GM18520 (cell line): ENCODE measurements around the gene SAFB2.
A peak's percentile ranks its signal among the peaks of the same experiment; 100 is the strongest.

ENCODE experiments used
- ATAC-seq: cut with Tn5 transposase; IDR thresholded peaks from one replicate; pipeline ENCODE4 v1.9.1; 2021; ENCODE audit not compliant: unreplicated experiment

Gene SAFB2

DNA sequence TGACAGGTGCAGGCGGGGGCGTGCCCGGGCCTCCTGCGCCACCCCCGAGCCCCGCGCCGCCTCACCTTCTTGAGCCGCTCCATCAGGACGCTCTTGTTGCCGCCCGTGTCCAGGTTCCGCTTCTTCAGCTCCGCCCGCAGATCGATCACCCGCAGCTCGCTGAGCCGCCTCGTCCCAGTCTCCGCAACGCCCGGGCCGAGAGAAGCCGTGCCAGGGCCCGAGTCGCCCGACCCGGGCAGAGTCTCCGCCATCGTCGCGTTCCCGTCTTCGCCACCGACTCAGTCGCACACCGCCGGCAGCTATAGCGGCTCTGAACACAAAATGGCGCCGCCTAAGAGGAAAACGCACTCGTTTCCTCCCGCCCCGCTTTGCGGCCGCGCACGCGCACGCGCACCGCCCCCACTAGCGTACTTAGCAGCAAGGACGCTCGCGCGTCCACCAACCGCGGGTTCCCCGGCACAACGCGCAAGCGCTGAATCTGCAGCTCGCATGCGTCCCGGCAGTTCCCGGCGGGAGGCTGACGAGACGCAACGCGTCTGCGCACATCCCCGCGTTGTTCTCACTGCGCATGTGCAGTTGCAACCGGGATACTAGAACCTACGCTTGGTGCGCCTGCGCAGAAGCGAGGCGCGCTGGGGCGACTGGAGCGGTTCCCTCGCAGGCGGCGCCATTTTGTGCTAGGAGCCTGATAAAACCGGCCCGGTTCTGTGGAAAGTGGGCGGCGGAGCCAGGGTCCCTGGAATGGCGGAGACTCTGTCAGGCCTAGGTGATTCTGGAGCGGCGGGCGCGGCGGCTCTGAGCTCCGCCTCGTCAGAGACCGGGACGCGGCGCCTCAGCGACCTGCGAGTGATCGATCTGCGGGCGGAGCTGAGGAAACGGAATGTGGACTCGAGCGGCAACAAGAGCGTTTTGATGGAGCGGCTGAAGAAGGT, at the start of gene SAFB2, which contains the start of gene SAFB:
Gene SAFB2 (minus strand): TSS at position 312 of the 932 bp plus-strand sequence. CDS start 61 bp downstream, at position 251.
Gene SAFB (plus strand): TSS at position 619 of the 932 bp plus-strand sequence. CDS start 123 bp downstream, at position 742.
- ATAC-seq: peak; percentile 79

DNA sequence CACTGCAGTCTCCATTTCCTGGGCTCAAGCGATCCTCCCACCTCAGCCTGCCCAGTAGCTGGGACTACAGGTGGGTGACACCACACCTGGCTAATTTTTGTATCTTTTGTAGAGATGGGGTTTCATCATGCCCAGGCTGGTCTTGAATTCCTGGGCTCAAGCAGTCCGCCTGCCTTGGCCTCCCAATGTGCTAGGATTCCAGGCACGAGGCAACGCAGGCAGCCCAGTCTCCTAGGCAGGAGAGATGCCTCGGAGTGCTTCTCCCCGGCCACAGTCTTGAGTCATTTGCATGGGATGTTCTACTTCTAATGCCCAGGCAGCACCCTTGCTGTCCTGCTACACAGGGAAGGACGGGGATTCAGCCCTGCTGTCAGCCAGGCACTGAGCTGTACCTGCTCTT, 49.0 kb upstream of the SAFB2 start:
- ATAC-seq: no peak

DNA sequence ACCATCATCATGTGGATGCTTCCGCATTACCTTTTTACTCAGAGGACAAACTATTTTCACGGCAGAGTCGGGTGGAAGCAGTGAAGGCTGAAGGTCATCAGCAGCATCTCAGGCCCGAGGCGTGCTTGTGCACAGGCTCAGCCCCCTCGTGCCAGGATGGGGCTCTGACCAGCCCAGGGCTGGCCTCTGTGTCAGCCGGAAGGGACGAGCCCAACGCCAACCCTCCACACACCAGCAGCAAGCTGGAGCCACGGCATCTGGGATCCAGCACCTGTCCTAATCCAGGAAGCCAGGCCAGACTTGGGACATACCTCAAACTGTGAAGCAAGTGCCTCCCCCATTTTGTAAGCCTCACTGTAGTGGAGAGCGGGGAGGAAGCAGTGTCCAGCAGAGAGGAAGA, 46.6 kb upstream of the SAFB2 start:
- no peak for ATAC-seq

DNA sequence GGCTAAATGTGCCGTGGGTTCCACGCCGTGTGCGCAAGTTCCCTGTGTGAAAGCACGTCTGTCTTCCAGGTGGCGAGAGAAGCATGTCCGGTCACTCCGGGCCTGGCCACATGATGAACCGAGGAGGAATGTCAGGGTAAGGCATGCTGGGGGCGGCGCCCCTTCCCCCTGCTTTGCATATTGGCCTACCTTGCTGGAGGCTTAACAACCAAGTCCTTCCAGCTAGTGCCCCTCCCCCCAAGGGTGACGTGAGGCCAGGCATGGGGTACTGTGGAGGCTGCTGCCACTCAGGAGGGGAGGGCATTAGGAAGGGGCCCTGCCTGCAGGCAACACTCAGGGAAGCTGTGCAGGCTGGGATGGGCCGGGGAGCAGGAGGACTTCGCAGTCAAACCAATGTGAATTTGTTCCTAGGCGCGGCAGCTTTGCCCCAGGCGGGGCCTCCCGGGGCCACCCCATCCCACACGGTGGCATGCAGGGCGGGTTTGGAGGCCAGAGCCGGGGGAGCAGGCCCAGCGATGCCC, 45.2 kb upstream of the SAFB2 start:
- ATAC-seq: no peak

DNA sequence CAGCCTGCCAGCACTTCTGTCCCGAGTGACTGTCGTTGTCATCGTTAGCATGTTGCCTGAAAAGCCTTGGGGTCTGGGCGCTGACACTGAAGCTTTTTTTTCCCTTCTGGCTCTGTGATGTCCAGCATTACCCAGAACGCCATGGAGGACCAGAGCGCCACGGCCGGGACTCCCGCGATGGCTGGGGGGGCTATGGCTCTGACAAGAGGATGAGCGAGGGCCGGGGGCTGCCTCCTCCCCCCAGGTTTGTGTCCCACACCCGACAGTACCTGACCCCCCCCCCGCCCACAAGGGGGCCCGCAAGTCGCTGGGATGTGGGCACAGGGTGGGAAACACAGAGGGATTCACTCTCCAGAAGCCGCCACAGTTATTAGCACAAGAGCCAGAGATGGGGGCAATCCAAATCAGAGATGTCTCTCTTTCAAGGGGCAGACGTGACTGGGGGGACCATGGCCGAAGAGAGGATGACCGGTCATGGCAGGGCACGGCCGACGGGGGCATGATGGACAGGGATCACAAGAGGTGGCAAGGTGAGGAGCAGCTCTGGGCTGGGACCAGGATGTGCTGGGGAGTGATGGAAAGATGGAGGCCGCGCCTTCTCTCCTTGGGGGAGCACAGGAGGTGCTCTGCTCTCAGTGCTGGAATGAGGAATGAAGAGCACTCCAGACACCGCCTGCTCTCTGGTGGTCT, 44.5 kb upstream of the SAFB2 start:
- no peak for ATAC-seq

DNA sequence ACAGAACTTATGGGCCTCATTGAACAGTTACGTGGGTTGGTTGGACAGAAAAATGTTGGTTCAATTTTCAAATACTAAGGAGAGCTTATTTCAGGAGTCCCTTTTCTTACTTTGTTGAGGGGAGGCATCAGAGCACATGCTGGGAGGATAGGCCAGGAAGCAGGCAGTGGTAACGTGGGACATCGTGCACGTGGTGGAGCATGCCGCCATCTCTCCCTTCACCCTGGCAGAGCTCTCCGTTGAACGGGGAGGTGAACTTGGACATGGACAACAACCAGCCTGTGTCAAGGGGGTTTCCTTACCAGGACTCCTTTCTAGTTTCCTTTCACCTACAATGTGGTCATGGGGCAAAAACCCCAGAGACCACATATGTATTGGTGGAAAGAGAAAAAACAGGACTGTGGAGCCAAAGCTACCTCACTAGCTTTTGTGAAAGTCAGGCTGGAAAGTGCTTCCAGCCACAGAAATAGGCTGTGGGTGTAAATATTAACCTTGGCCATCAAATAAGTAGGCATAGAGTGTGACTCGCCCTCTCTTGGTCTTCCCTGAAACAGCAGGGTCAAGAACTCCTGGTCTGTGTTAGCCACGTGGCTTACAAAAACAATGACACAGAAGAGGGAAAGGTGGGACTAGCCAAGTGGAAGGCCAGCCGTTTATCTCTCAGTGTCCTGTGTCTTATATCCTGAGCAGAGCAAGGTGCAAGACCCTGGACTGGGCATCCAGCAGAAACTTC, 43.4 kb upstream of the SAFB2 start:
- no peak for ATAC-seq

DNA sequence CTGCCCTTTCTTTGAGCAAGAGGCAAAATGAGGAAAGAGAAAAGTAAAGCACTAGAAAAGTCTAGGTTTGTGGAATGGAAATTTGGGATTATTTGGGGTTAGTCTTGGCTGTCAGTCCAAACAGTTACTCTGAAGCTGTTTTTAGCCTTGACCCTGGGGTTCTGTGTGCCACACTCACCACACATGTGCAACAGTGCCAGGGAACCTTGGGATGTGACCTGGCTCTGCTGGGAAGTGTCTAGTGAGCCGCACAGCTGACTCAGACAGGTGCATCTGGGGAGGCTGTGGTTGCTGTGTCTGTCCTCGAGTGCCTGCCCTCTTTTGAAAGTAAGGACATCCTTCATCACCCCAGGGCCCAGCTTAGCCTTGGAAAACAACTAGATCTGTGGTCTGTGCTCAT, 41.9 kb upstream of the SAFB2 start:
- ATAC-seq: no peak

DNA sequence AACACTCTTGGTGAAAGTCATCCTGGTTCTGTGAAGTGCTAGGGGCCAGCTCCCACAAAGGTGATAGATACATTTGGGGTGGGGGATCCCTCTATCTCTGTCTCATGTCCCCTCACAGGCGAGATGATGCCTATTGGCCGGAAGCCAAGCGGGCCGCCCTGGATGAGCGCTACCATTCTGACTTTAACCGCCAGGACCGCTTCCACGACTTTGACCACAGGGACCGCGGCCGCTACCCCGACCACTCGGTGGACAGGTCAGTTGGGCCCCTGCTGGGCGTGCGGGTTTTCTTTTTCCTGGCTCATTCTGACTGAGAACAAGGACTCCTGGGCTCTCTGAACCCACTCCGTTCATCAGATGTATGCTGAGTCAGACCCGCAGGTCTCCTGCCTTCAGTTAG, 41.3 kb upstream of the SAFB2 start:
- no peak for ATAC-seq

DNA sequence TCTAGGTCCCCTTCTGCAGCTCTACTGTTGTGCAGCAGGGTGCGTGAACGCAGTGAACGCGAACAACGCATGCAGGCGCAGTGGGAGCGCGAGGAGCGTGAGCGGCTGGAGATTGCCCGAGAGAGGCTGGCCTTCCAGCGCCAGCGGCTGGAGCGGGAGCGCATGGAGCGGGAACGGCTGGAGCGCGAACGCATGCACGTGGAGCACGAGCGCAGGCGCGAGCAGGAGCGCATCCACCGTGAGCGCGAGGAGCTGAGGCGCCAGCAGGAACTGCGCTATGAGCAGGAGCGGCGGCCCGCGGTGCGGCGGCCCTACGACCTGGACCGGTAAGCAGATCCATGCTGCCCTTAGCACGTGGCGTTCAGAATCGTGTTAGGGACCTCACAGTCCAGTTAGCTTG, 38.9 kb upstream of the SAFB2 start:
- ATAC-seq: no peak

DNA sequence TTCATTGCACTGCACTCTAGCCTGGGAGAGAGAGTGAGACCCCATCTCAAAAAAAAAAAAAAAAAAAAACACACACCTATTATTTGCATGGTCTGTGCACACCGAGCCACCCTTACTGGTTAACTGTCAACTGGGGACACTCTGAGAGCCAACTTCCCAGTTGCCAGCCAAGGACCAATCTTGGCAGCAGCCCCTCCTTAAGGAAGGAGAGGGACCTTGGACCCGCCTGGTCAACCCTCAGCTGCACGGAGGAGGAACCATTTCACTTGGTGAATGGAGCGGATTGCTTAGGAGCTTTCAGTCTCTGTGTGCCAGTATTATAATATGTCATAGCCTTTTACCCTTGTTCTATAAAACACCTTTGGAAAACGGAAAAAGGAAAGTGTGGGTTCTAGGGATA, 32.8 kb upstream of the SAFB2 start:
- ATAC-seq: no peak

DNA sequence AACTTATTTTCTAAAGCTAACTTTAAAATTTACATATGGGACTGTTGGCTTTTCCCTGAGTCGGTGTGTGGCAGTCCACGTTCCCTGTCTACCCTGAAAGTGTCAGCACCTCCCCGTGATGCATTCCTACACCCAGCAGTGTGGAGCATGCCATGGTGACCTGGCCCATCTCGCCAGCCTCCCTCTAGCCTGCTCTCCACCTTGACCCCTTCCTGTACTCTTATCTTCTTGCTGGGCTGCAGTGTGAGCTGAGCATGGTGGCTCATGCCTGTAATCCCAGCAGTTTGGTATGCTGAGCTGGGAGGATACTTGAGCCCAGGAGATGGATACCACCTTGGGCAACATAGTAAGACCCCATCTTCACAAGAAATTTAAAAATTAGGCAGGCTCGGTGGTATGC, 32.4 kb upstream of the SAFB2 start:
- ATAC-seq: no peak

DNA sequence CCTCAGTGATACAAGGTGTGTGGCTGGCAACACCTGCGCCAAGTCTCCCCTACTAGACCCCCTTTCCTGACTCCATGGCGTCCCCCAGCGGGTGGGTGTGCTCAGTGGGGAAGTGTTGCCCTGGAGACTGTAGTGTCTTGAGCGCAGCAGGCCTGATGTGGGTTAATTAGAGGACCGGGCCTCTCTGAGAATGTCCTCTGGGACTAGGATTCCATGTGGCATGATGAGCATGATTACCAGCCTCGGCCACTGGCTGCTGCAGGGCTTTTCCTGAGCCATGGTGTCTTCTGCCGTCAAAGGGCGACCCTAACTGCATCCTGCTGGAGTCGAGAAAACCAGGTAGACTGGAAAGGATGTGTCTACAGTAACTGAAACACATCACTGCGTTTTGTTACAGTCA, 29.7 kb upstream of the SAFB2 start:
- no peak for ATAC-seq

DNA sequence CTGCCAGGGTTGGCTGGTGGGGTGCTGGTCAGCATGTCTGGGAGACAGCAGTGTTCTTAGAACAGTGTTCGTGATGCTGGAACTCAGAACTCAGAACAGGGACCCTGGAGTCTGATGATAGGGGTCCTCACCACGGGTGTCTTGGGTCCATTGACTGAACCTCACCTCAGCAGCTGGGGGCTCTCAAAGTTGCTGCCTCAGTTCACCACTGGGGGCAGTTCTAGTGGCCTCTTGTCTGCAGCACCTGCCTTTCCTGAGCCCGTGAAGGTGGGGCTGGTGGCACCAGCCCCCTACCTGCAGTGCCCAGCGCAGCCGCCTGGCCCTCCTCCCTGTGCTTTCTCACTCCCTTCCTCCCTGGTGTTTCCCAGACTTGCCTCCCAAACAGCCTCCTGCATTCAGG, 28.8 kb upstream of the SAFB2 start:
- no peak for ATAC-seq

DNA sequence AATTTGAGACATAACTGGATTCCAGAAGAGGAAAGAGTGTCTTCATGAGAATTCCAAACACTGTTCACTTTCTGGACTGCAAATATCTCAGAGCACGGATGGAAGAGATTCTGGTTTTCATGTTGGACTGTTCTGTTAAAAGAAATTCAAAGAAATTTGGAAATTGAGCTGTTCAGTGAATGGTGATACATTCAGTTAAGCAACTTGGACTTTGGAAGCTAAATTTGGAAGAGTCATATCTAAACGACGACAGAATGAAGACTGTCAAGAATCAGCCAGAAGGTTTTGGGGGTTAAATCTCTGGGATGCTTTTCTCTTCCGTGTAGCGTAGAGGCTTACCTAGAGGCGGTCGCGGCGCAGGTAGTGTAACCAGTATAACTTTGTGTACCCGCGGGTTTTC, 25.9 kb upstream of the SAFB2 start:
- no peak for ATAC-seq

DNA sequence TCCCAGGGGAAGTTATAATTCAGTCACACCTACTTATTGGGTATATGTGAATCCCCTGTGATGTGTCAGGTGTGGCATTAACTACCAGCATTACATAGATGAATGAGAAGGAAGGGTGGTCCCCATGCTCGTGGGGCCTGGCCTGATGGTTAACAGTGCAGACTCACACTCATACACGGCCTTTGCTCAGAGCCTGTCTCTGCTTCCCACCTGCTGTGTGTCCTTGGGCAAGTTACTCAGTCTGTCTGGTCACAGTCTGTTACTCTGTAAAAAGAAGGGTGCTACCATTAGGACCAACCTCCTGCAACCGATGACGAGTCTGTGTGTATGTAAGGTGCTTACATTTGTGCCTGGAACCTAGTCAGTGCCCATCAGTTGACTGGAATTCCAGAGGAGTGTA, 24.1 kb upstream of the SAFB2 start:
- ATAC-seq: no peak

DNA sequence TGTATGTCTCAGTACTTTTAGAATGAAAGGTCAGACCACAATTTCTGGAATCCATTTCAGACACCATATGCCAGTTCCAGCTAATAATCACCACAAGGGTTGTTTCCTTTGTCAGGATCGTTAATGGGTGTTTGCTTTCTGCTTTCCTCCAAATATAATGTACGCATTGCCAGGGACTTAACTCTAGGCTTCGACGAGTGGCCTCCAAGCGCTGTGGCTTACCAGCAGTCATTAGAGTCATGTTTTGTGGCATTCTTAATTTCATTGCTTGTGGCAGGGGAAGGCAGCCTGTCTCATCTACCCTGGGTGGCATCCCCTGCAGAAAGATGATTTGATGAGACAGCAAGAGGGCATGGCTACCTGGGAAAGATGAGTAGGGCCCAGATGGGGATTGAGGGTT, 22.8 kb upstream of the SAFB2 start:
- no peak for ATAC-seq

DNA sequence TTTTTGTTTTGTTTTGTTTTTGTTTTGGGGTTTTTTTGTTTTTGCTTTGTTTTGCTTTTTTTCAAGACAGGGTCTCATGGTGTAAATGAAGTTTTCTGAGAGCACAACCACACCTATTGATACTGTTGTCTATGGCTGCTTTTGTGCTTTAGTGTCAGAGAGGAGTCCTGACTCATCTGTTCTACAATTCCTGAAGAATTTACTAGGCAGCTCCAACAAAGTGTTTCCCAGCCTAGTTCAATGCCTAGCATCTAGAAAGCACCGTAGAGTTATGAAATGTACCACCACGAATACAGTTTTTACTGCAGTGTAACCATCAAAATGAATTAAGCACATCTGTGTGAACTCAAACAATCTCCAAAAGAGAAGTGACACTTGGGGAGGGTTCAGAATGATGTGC, 21.5 kb upstream of the SAFB2 start:
- no peak for ATAC-seq

DNA sequence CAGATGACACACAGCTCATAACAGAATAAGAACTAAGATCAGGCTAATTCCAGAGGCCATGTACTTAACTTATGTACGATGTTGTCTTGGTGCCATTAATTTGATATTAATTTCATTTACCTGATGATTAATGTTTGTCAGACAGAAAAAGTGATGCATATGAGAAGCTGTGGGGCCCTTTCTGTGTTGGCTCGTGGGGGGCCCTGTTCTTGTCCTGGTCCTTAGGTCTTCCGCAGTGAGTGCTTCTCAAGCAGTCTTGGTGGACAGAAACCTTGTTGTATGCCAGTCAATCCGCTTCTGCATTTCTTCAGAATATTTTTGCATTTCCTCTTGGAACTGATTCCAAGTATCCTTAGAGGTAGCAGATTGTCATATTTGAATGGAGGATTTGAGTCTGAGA, 20.5 kb upstream of the SAFB2 start:
- ATAC-seq: no peak

DNA sequence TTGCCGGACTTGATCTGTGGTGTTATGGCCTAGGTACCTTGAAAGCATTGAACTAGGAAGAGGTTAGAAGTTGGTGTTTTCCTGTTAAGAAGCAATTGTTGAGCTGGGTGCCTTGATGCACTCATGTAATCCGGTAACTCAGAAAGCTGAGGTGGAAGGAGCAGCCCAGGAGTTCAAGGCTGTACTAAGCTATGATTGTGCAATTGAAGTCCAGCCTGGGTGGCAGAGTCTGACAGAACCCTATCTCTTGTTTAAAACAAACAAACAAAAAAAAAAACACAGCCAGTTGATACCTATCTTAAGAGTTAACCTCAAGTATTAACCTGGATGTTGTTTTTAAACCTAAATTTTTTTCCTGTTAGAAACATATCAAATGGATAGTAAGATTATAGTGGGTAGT, 19.6 kb upstream of the SAFB2 start:
- no peak for ATAC-seq

DNA sequence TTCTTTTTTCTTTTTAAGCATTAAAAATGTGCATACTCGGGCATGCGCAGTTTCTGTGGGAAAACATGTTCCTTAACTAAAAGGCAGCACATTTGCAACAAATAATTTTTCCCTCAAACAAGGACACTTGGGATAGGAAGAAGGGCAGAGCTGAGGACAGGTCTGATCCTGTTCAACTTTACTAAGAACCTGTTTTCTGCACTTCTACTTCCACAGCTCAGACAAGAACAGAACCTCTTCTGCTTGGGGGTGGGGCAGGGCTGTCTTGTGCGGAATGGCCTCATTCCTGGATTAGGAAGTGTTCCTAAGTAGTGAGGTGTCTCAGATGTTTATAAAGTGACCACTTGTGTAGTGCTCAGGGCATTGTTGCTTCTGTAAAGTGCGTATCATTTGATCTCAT, 18.6 kb upstream of the SAFB2 start:
- ATAC-seq: no peak

DNA sequence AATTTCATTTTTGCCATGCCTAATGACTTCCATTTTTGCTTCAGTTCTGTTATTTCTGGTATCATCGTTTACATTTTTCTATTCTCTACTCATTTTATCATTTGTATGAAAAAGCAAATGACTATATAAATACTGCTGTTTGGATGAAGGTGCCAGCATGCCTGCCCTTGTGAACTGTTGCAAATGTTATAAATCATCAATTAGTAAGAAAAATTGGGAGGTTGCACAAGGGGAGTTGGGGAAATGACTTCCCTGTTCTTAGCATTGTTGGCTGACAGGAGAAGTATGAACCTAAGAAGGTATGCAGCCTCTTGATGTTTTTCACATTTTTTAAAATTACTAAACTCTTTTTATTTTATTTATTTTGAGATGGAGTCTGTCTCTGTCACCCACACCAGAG, 15.4 kb upstream of the SAFB2 start:
- no peak for ATAC-seq
